Adipocyte (in vitro differentiated cells): ENCODE data around the gene SYPL1.
"Not testable (repeated sequence)": the region's sequence is repeated elsewhere in the genome, so short reads cannot be mapped to it uniquely, and the experiment has no call there.

Source experiments
- DNase-seq: peaks from one replicate; pipeline ENCODE4 v3.0.0-alpha.2; 2015; ENCODE audit warnings: low read depth
- H3K27me3 ChIP-seq: replicated peaks from 2 replicates; pipeline ENCODE4 v1.7.0; 2013; ENCODE audit warnings: mild to moderate bottlenecking, low read length, moderate library complexity; ENCODE audit not compliant: control insufficient read depth, insufficient read depth
- H3K36me3 ChIP-seq: 2 replicates; pipeline ENCODE4 v1.7.0; 2013; ENCODE audit warnings: low read length, mild to moderate bottlenecking, moderate library complexity; ENCODE audit not compliant: control insufficient read depth, insufficient read depth, severe bottlenecking
- H3K4me1 ChIP-seq: 2 replicates; pipeline ENCODE4 v1.7.0; 2013; ENCODE audit warnings: mild to moderate bottlenecking, low read length, moderate library complexity; ENCODE audit not compliant: control insufficient read depth, insufficient read depth
- H3K4me3 ChIP-seq: 2 replicates; pipeline ENCODE4 v1.7.0; 2013; ENCODE audit warnings: mild to moderate bottlenecking, low read length, moderate library complexity
- H3K9ac ChIP-seq: 2 replicates; pipeline ENCODE4 v1.7.0; 2013; ENCODE audit warnings: mild to moderate bottlenecking, low read length, moderate library complexity
- H3K9me3 ChIP-seq: 2 replicates; pipeline ENCODE4 v1.7.0; 2013; ENCODE audit warnings: mild to moderate bottlenecking, low read length, moderate library complexity; ENCODE audit not compliant: control insufficient read depth

Gene SYPL1

DNA sequence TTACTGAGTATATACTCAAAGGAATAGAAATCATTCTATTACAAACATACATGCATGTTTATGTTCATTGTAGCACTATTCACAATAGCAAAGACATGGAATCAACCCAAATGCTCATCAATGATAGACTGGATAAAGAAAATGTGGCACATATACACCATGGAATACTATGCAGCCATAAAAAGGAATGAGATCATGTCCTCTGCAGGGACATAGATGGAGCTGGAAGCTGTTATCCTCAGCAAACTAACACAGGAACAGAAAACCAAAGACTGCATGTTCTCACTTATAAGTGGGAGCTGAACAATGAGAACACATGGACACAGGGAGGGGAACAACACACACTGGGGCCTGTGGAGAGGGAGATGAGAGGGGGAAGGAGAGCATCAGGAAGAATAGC, 26.1 kb upstream of the SYPL1 start:
- DNase-seq, H3K4me3 ChIP-seq, H3K9me3 ChIP-seq, H3K9ac ChIP-seq, H3K36me3 ChIP-seq, H3K27me3 ChIP-seq: not testable (repeated sequence)
- H3K4me1 ChIP-seq: peaks cover 17% of the 10 kb centered on the region

DNA sequence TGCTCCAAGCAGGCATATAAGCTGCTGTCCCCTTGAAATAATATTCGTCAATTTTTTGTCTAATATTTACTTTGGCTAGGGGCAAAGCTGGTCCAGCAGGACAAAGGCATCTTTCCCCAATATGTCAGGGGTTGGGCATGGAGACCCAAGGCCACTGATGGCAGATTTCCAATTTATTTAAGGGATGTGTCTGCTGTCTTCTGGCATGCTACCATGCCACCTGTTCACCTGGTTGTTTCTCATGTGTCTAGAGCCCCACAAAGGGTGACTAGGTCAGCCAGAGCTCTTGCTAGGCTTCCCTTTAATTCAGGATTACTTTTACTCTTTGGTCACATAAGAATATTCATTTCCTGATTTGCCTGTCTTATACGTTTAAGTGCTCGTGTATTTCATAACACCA, 22.1 kb upstream of the SYPL1 start:
- H3K36me3 ChIP-seq: no peaks in the 10 kb centered on the region
- H3K4me1 ChIP-seq: peaks cover 4% of the 10 kb centered on the region
- H3K27me3 ChIP-seq: no peaks in the 10 kb centered on the region
- no peak overlapping the region for H3K9ac ChIP-seq
- DNase-seq: no peak
- H3K9me3 ChIP-seq: no peaks in the 10 kb centered on the region
- no peak overlapping the region for H3K4me3 ChIP-seq

DNA sequence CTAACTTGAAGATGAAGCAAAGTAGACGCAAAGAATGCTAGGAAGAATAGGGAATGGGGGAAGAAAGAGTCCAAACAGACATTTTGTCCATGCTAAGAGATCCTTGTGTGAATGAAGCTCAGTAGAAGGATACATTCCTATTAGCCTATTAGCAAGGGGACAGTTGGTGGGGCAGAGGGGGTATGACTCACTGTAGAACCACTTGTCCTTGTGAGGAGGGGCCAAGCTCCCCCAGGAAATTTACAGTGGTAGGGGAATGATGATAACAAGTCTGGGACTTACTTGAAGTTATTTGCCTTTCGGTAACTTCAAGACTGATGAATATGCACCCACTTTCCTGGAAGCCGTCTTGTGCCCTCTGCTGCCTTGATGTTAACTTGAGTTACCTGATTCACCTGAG, 17.2 kb upstream of the SYPL1 start:
- no peaks in the 10 kb centered on the region for H3K9me3 ChIP-seq
- H3K9ac ChIP-seq: no peak overlapping the region
- H3K36me3 ChIP-seq: no peaks in the 10 kb centered on the region
- peaks cover 22% of the 10 kb centered on the region for H3K4me1 ChIP-seq
- H3K27me3 ChIP-seq: no peaks in the 10 kb centered on the region
- no peak for DNase-seq
- no peak overlapping the region for H3K4me3 ChIP-seq

DNA sequence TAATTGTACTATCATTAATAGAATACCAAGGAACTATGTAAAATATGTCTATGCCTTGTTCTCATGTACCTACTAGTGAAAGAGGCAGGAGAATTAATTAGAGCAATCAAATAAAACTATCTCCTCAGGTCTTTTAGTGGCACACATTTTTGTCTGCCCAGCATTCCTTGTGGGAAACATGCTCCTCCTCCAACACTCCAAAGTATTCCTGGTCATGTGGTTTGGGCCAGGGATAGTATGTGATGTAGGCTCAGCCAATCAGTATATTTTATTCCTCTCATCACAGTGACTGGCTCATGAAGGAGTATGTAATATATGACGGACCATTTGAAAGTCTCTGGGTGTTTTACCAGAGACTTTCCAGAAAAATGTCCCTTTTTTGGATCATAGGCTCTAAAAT, 16.7 kb upstream of the SYPL1 start:
- Histone ChIP-seq H3K36me3 (no peaks in the 10 kb centered on the region), H3K4me1 (peaks cover 26% of the 10 kb centered on the region), H3K4me3 (no peak overlapping the region), H3K9ac (no peak overlapping the region), H3K27me3 (no peaks in the 10 kb centered on the region), H3K9me3 (no peaks in the 10 kb centered on the region)
- no peak for DNase-seq

DNA sequence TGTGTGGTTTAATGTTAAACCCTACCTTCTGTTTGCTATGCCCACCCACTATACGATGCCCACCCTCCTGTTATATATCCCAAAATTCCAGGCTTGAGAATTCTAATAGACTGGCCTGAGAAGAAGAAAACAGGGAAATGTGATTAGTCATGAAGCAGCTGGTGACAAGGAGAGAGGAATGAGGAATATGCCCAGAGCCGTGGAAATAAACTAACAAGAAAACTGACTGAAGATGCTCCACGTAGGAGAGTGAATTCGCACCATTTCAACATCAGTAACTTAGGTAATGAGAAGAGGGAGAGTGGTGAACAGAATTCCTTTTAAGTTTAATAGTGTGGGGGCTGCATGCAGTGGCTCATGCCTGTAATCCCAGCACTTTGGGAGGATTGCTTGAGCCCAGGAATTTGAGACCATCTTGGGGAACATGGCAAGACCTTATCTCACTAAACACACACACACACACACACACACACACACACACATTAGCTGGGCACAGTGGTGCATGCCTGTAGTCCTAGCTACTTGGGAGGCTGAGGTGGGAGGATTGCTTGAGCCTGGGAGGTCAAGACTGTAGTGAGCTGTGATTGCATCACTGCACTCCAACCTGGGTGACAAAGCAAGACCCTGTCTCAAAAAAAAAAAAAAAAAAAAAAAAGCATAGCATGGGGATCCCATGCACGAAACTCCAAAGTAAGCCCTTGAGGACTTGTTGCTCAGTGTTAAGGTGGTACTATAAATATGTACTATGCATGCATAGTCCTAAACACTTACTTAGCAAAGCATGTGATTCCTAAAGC, 16.1 kb upstream of the SYPL1 start:
- no peak for DNase-seq
- Histone ChIP-seq H3K9me3 (no peaks in the 10 kb centered on the region), H3K9ac (no peak overlapping the region), H3K4me1 (peaks cover 27% of the 10 kb centered on the region), H3K4me3 (no peak overlapping the region), H3K27me3 (no peaks in the 10 kb centered on the region), H3K36me3 (no peaks in the 10 kb centered on the region)

DNA sequence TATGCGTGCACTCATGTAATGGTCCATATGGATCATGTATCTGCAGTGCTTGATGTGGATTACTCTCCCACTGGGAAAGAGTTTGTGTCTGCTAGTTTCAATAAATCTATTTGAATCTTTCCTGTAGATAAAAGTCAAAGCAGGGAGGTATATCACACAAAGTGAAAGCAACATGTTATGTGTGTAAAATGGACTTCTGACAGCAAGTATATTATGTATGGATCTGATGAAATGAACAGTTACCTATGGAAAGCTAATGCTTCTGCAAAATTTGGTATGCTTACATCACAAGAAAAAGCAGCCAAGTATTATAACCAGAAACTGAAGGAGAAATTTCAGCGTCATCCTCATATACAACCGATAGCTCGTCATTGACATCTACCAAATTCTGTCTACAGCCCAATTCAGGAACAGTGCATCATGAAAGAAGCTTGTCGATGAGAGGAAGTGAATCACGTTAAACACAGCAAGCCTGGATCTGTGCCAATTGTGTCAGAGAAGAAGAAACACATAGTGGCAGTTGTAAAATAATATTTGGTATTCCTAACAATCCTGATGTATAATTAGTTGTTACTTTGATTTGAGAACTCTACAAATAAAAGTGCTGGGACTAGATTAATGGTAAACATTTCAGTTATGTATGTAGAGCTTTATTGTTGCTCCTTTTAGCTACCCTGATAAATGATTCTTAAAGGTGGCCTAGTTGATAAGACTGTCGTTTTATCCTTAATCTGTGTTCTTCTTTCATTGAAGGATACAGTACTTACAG, 14.2 kb upstream of the SYPL1 start:
- Histone ChIP-seq H3K4me1 (peaks cover 27% of the 10 kb centered on the region), H3K36me3 (no peaks in the 10 kb centered on the region), H3K9ac (no peak overlapping the region), H3K27me3 (no peaks in the 10 kb centered on the region), H3K4me3 (no peak overlapping the region), H3K9me3 (no peaks in the 10 kb centered on the region)
- DNase-seq: no peak

DNA sequence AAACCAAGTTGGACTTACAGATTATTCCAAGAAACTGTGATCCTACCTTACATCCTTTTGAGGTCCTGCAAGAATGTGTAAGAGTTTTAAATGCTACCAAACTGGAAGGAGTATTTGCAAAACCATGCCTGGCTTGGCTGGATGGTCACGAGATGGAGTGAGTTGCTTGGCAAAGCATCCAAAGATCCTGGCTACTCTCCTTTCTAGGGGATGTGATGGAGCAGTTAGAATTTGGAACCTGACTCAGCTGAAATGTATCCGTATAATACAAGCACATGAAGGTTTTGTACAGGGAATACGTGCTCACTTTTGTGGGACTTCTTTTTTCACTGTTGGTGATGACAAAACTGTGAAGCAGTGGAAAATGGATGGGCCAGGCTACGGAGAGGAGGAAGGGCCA, 13.3 kb upstream of the SYPL1 start:
- no peak overlapping the region for H3K9ac ChIP-seq
- no peaks in the 10 kb centered on the region for H3K27me3 ChIP-seq
- no peak for DNase-seq
- H3K36me3 ChIP-seq: no peaks in the 10 kb centered on the region
- no peaks in the 10 kb centered on the region for H3K9me3 ChIP-seq
- peaks cover 27% of the 10 kb centered on the region for H3K4me1 ChIP-seq
- no peak overlapping the region for H3K4me3 ChIP-seq

DNA sequence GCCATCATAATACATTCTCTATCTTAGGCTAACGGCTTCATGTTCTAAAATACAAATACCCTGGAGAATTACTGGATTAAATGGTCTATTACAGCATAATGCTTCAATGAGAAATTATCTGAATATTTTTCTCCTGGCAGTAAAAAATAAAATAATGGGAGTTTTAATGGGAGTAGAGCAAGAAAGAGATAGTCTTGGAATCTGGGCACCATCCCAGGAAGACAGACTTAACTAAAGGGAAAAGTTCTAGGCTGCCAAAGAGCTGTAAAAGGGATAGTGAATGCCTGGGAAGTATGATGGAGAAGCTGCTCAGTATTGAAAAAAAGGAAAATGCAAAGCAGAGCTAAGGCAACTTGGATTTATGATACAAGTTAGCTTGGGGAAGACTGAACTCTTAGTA, 12.1 kb upstream of the SYPL1 start:
- DNase-seq: no peak
- Histone ChIP-seq H3K27me3 (no peaks in the 10 kb centered on the region), H3K9ac (no peak overlapping the region), H3K4me1 (peaks cover 27% of the 10 kb centered on the region), H3K9me3 (no peaks in the 10 kb centered on the region), H3K36me3 (no peaks in the 10 kb centered on the region), H3K4me3 (no peak overlapping the region)

DNA sequence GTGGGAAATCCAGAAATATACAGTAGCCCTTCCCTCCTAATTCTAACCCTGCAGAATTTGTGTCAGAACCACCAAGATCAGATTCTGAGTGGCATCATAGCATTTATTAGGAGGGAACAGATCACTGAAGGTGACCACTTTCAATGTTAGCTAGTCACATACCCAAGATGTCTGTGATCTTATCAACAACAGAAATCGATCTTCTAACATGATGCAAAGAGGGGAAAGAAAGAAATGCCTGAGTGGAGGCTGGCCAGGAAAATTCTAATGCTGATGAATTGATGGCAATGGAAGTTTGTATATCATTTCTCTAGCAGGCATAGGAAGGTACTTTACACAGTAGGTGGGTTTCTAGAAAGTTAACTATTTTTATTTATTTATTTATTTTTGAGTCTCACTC, 10.6 kb upstream of the SYPL1 start:
- Histone ChIP-seq H3K9ac (no peak overlapping the region), H3K9me3 (no peaks in the 10 kb centered on the region), H3K27me3 (no peaks in the 10 kb centered on the region), H3K36me3 (no peaks in the 10 kb centered on the region), H3K4me1 (peaks cover 27% of the 10 kb centered on the region), H3K4me3 (no peak overlapping the region)
- DNase-seq: no peak

DNA sequence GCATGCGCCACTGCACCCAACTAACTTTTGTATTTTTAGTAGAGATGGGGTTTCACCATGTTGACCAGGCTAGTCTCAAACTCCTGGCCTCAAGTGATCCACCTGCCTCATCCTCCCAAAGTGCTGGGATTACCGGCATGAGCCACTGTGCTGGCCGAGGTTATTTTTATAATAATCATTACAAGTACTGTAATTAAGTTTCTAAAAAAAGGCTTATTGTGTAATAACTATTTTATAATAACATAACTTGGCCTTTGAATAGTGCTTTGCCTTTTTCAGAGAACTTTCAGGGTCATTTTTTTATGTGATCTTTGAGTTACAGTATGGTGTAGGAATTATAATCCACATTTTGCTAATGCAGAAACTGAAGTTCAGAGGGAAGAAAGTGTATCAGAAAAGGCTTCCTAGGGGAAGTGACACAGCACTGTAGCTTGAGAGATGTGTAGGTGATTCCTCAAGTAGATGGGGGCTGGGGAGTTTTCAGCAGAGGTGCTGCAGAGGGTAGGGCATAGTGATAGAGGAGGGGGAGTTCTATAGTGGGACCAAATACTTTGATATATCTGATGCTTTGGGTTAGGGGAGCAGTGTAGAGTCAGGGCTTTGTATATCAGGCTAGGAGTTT, 9.2 kb upstream of the SYPL1 start:
- no peaks in the 10 kb centered on the region for H3K9me3 ChIP-seq
- no peaks in the 10 kb centered on the region for H3K27me3 ChIP-seq
- peaks cover 23% of the 10 kb centered on the region for H3K4me1 ChIP-seq
- H3K9ac ChIP-seq: no peak overlapping the region
- DNase-seq: no peak
- no peaks in the 10 kb centered on the region for H3K36me3 ChIP-seq
- no peak overlapping the region for H3K4me3 ChIP-seq

DNA sequence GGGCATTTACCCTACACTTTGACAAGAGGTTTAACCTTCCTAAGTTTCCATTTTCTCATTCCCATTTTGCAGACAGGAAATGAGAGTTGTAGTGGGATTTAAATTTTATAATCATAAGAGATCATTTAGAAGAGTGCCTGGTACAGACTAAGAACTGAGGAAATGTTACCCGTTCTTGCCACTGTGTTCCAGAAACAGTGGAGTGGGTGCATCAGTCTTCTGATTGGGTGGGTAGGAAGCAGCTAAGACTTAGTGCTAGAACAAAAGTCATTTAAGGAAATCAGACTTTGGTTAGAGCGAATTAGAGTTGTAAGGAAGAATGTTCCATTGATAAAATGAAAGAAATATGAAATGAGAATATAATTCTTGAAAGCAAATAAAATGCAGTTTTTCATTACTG, 8.4 kb upstream of the SYPL1 start:
- DNase-seq: no peak
- H3K36me3 ChIP-seq: no peaks in the 10 kb centered on the region
- no peak overlapping the region for H3K9ac ChIP-seq
- H3K4me3 ChIP-seq: no peak overlapping the region
- H3K4me1 ChIP-seq: peaks cover 15% of the 10 kb centered on the region
- no peaks in the 10 kb centered on the region for H3K9me3 ChIP-seq
- no peaks in the 10 kb centered on the region for H3K27me3 ChIP-seq
